Activated CD4-positive, alpha-beta T cell treated with anti-CD3 and anti-CD28 coated beads, Interleukin-2, amount 10 ng/mL, durations not matched to agents 7 days and 5 days (primary cell): ENCODE data around the gene IBA57. TPM values are rescaled to one million over a fixed set of nuclear protein-coding genes. Genes with fewer than 3 reads are reported as not detected.

ENCODE experiments used
- CTCF ChIA-PET: fragments of 350-600 bp; sonication (Branson Sonifier 250); formaldehyde crosslinking; loops from one replicate; lab custom pipeline; 2021; ENCODE audit warnings: antibody characterized with exemption; lab: Charles Lee
- POLR2A ChIA-PET: fragments of 350-600 bp; sonication (Branson Sonifier 250); formaldehyde crosslinking; loops from one replicate; lab custom pipeline; 2021; ENCODE audit warnings: antibody characterized with exemption; lab: Charles Lee
- DNase-seq: peaks from one replicate; pipeline ENCODE4 v3.0.0-alpha.2; 2020
- H3K27ac Mint-ChIP-seq: one replicate; pipeline ENCODE4 v1.8.0; 2021; ENCODE audit warnings: mild to moderate bottlenecking, moderate library complexity, mixed read lengths
- H3K27me3 Mint-ChIP-seq: one replicate; pipeline ENCODE4 v1.8.0; 2021; ENCODE audit warnings: mixed read lengths
- H3K36me3 Mint-ChIP-seq: one replicate; pipeline ENCODE4 v1.8.0; 2021; ENCODE audit warnings: low read depth, mixed read lengths
- H3K4me1 Mint-ChIP-seq: one replicate; pipeline ENCODE4 v1.8.0; 2021; ENCODE audit warnings: mixed read lengths
- H3K4me3 Mint-ChIP-seq: one replicate; pipeline ENCODE4 v1.8.0; 2021; ENCODE audit warnings: mild to moderate bottlenecking, moderate library complexity, mixed read lengths
- H3K9me3 Mint-ChIP-seq: one replicate; pipeline ENCODE4 v1.8.0; 2021; ENCODE audit warnings: mixed read lengths
- total RNA-seq, 2 experiments: library from RNA; stranded (reverse); gene quantifications; one replicate each; pipeline ENCODE4 v1.2.3, GENCODE V29; 2021

The IBA57 gene
- total RNA-seq, 2 experiments from 2014 or later = 6.4 to 8.2 TPM

- H3K27ac Mint-ChIP-seq = no peak overlapping the region
- no peak overlapping the region for H3K4me3 Mint-ChIP-seq
- DNase-seq = no peak
- H3K9me3 Mint-ChIP-seq = no peaks in the 10 kb centered on the region
- CTCF ChIA-PET = interaction anchor here (0.7 to 8.0 kb wide), 2 partner anchors 11 kb away, joined by 3 to 58 read pairs; partner anchors contain the start of gene IBA57
- H3K27me3 Mint-ChIP-seq = no peaks in the 10 kb centered on the region
- H3K36me3 Mint-ChIP-seq = no peaks in the 10 kb centered on the region
- H3K4me1 Mint-ChIP-seq = peaks cover 19% of the 10 kb centered on the region
- POLR2A ChIA-PET = no interaction called here
Measured at GRCh38 chr1:228154021-228154669, 11.5 kb upstream of the IBA57 start.

GRCh38 chr1:228154670-228155571 lies 10.7 kb upstream of the IBA57 start:
- Mint-ChIP-seq H3K4me3 (no peak overlapping the region), H3K27ac (peak overlapping the region; percentile 46)
- DNase-seq = no peak

GRCh38 chr1:228155596-228156514 lies 9.7 kb upstream of the IBA57 start:
- H3K36me3 Mint-ChIP-seq = no peaks in the 10 kb centered on the region
- ChIA-PET POLR2A (no interaction called here), CTCF (interaction anchor here (0.6 to 8.0 kb wide), 3 partner anchors 9 to 157 kb away, joined by 3 to 58 read pairs (median 9); partner anchors contain the start of gene IBA57)
- H3K4me1 Mint-ChIP-seq = peaks cover 21% of the 10 kb centered on the region
- no peak overlapping the region for H3K4me3 Mint-ChIP-seq
- no peak for DNase-seq
- H3K9me3 Mint-ChIP-seq = no peaks in the 10 kb centered on the region
- H3K27ac Mint-ChIP-seq = no peak overlapping the region
- H3K27me3 Mint-ChIP-seq = no peaks in the 10 kb centered on the region

More at GRCh38 chr1:228154670-228155571, 10.7 kb upstream of the IBA57 start:
- H3K9me3 Mint-ChIP-seq = no peaks in the 10 kb centered on the region
- H3K27me3 Mint-ChIP-seq = no peaks in the 10 kb centered on the region
- peaks cover 21% of the 10 kb centered on the region for H3K4me1 Mint-ChIP-seq
- CTCF ChIA-PET = interaction anchor here (0.6 to 8.0 kb wide), 3 partner anchors 10 to 156 kb away, joined by 3 to 58 read pairs (median 5); partner anchors contain the start of gene IBA57
- H3K36me3 Mint-ChIP-seq = no peaks in the 10 kb centered on the region
- POLR2A ChIA-PET = interaction anchor here (0.6 kb wide), 2 partner anchors 25 to 51 kb away, joined by 3 read pairs; no protein-coding TSS in a partner anchor

- H3K36me3 Mint-ChIP-seq = no peaks in the 10 kb centered on the region
- H3K27me3 Mint-ChIP-seq = no peaks in the 10 kb centered on the region
- no peaks in the 10 kb centered on the region for H3K9me3 Mint-ChIP-seq
- peak overlapping the region; percentile 25 for H3K27ac Mint-ChIP-seq
- POLR2A ChIA-PET = no interaction called here
- peaks cover 21% of the 10 kb centered on the region for H3K4me1 Mint-ChIP-seq
- CTCF ChIA-PET = interaction anchor here (0.6 to 8.0 kb wide), 3 partner anchors 8 to 277 kb away, joined by 3 to 58 read pairs (median 9); partner anchors contain the start of gene IBA57
- H3K4me3 Mint-ChIP-seq = no peak overlapping the region
- no peak for DNase-seq
Measured at GRCh38 chr1:228156515-228156881, 9.1 kb upstream of the IBA57 start.

GRCh38 chr1:228156941-228157728 lies 8.5 kb upstream of the IBA57 start:
- H3K9me3 Mint-ChIP-seq = no peaks in the 10 kb centered on the region
- DNase-seq = no peak
- H3K27me3 Mint-ChIP-seq = no peaks in the 10 kb centered on the region
- peaks cover 28% of the 10 kb centered on the region for H3K4me1 Mint-ChIP-seq
- ChIA-PET CTCF (interaction anchor here (0.6 to 8.0 kb wide), 3 partner anchors 8 to 278 kb away, joined by 3 to 58 read pairs (median 9); partner anchors contain the start of gene IBA57), POLR2A (no interaction called here)
- H3K36me3 Mint-ChIP-seq = no peaks in the 10 kb centered on the region
- H3K4me3 Mint-ChIP-seq = no peak overlapping the region
- peak overlapping the region; percentile 25 for H3K27ac Mint-ChIP-seq

- DNase-seq = no peak
- ChIA-PET POLR2A (no interaction called here), CTCF (interaction anchor here (1.8 to 8.0 kb wide), 2 partner anchors 7 to 15 kb away, joined by 9 to 58 read pairs; partner anchors contain the start of gene IBA57)
- no peak overlapping the region for H3K4me3 Mint-ChIP-seq
- peaks cover 34% of the 10 kb centered on the region for H3K4me1 Mint-ChIP-seq
- no peaks in the 10 kb centered on the region for H3K27me3 Mint-ChIP-seq
- no peaks in the 10 kb centered on the region for H3K9me3 Mint-ChIP-seq
- H3K36me3 Mint-ChIP-seq = no peaks in the 10 kb centered on the region
- no peak overlapping the region for H3K27ac Mint-ChIP-seq
Measured at GRCh38 chr1:228157729-228158126, 7.9 kb upstream of the IBA57 start.

- no peaks in the 10 kb centered on the region for H3K36me3 Mint-ChIP-seq
- no peak for DNase-seq
- H3K27ac Mint-ChIP-seq = no peak overlapping the region
- no peaks in the 10 kb centered on the region for H3K9me3 Mint-ChIP-seq
- H3K4me1 Mint-ChIP-seq = peaks cover 34% of the 10 kb centered on the region
- H3K27me3 Mint-ChIP-seq = no peaks in the 10 kb centered on the region
- no peak overlapping the region for H3K4me3 Mint-ChIP-seq
- POLR2A ChIA-PET = no interaction called here
- CTCF ChIA-PET = interaction anchor here (1.8 to 8.0 kb wide), 2 partner anchors 6 to 16 kb away, joined by 9 to 58 read pairs; partner anchors contain the start of gene IBA57
Measured at GRCh38 chr1:228158151-228159007, 7.2 kb upstream of the IBA57 start.

GRCh38 chr1:228159008-228159665 lies 6.5 kb upstream of the IBA57 start:
- peaks cover 39% of the 10 kb centered on the region for H3K4me1 Mint-ChIP-seq
- no peak overlapping the region for H3K4me3 Mint-ChIP-seq
- no peaks in the 10 kb centered on the region for H3K9me3 Mint-ChIP-seq
- H3K27ac Mint-ChIP-seq = peak overlapping the region; percentile 38
- DNase-seq = no peak
- no peaks in the 10 kb centered on the region for H3K27me3 Mint-ChIP-seq
- ChIA-PET POLR2A (no interaction called here), CTCF (no interaction called here)
- H3K36me3 Mint-ChIP-seq = no peaks in the 10 kb centered on the region

GRCh38 chr1:228160201-228160761 lies 5.3 kb upstream of the IBA57 start:
- Mint-ChIP-seq H3K4me1 (peaks cover 42% of the 10 kb centered on the region), H3K9me3 (no peaks in the 10 kb centered on the region), H3K27me3 (no peaks in the 10 kb centered on the region), H3K4me3 (no peak overlapping the region), H3K36me3 (no peaks in the 10 kb centered on the region), H3K27ac (no peak overlapping the region)
- CTCF ChIA-PET = interaction anchor here (8.5 kb wide), 1 partner anchor 19 kb away, joined by 104 read pairs; the partner anchor contains the start of gene GUK1
- POLR2A ChIA-PET = no interaction called here
- no peak for DNase-seq

GRCh38 chr1:228161362-228161761 lies 4.2 kb upstream of the IBA57 start:
- no peak overlapping the region for H3K27ac Mint-ChIP-seq
- POLR2A ChIA-PET = no interaction called here
- no peaks in the 10 kb centered on the region for H3K27me3 Mint-ChIP-seq
- H3K4me1 Mint-ChIP-seq = peaks cover 35% of the 10 kb centered on the region
- CTCF ChIA-PET = interaction anchor here (8.5 kb wide), 1 partner anchor 20 kb away, joined by 104 read pairs; the partner anchor contains the start of gene GUK1
- no peaks in the 10 kb centered on the region for H3K9me3 Mint-ChIP-seq
- no peak overlapping the region for H3K4me3 Mint-ChIP-seq
- H3K36me3 Mint-ChIP-seq = no peaks in the 10 kb centered on the region
- no peak for DNase-seq
